Left renal cortex interstitium (tissue), 4 donors: ENCODE data around the gene CEP44. TPM values are rescaled to one million over a fixed set of nuclear protein-coding genes. Genes with fewer than 3 reads are reported as not detected.
A peak's percentile ranks its signal among the peaks of the same experiment; 100 is the strongest.
"Not testable (repeated sequence)": the region's sequence is repeated elsewhere in the genome, so short reads cannot be mapped to it uniquely, and the experiment has no call there.

ENCODE experiments used
- DNase-seq, 4 donors: peaks; one replicate each; pipeline ENCODE4 v3.0.0-alpha.2; 2013; ENCODE audit warnings: low read depth in 4 of 4, low spot score in 2 of 4, missing footprints in 1 of 4
- polyA plus RNA-seq, 4 donors: library from polyadenylated mRNA; unstranded; fragments of 120-200 nt; gene quantifications; one replicate each; pipeline ENCODE4 v1.2.1, GENCODE V29; 2013; ENCODE audit not compliant: insufficient read length in 4 of 4

The CEP44 gene
- polyA plus RNA-seq, 4 donors, result 15.7 to 33.4 (median 22.0) TPM

- DNase-seq, result peak in 1 of 4 donors; percentile 2
Measured at GRCh38 chr4:174318829-174319764, 35.4 kb downstream of the CEP44 start.

- no peak for DNase-seq
Measured at GRCh38 chr4:174320494-174321199, 36.9 kb downstream of the CEP44 start.

GRCh38 chr4:174324236-174324635, 40.5 kb downstream of the CEP44 start:
- DNase-seq, result no peak

GRCh38 chr4:174324725-174325124, 41.0 kb downstream of the CEP44 start:
- DNase-seq, result no peak

- DNase-seq, result no peak
Measured at GRCh38 chr4:174332741-174333493, 49.2 kb downstream of the CEP44 start.

GRCh38 chr4:174334628-174335027, 50.9 kb downstream of the CEP44 start:
- DNase-seq, result no peak

GRCh38 chr4:174340714-174341113, 57.0 kb downstream of the CEP44 start:
- DNase-seq, result no peak

- DNase-seq, result no peak
Measured at GRCh38 chr4:174349156-174349555, 65.4 kb downstream of the CEP44 start.

GRCh38 chr4:174352061-174352819, 68.5 kb downstream of the CEP44 start:
- no peak for DNase-seq

GRCh38 chr4:174357321-174357720, 73.6 kb downstream of the CEP44 start:
- DNase-seq, result no peak

- DNase-seq, result no peak
Measured at GRCh38 chr4:174358410-174358809, 74.7 kb downstream of the CEP44 start.

GRCh38 chr4:174358829-174359228, 75.1 kb downstream of the CEP44 start:
- DNase-seq, result no peak

- DNase-seq, result no peak
Measured at GRCh38 chr4:174362340-174362739, 78.6 kb downstream of the CEP44 start.

GRCh38 chr4:174363782-174364181, 80.1 kb downstream of the CEP44 start:
- not testable (repeated sequence) for DNase-seq

- peak in 3 of 4 donors; percentile 6 to 40 (median 15) for DNase-seq
Measured at GRCh38 chr4:174365018-174365587, 81.4 kb downstream of the CEP44 start.

GRCh38 chr4:174369985-174370384, 86.3 kb downstream of the CEP44 start:
- DNase-seq, result no peak

GRCh38 chr4:174373821-174374220, 90.1 kb downstream of the CEP44 start:
- DNase-seq, result no peak

- no peak for DNase-seq
Measured at GRCh38 chr4:174375422-174375821, 91.7 kb downstream of the CEP44 start.

- no peak for DNase-seq
Measured at GRCh38 chr4:174377613-174378012, 93.9 kb downstream of the CEP44 start.

- DNase-seq, result no peak
Measured at GRCh38 chr4:174378951-174379350, 95.2 kb downstream of the CEP44 start.
